Caki2 (cell line): ENCODE measurements around the gene KLHL2. TPM values are rescaled to one million over a fixed set of nuclear protein-coding genes. Genes with fewer than 3 reads are reported as not detected.
"Not testable (repeated sequence)": the region's sequence is repeated elsewhere in the genome, so short reads cannot be mapped to it uniquely, and the experiment has no call there.

Experiments used
- DNase-seq: peaks from one replicate; pipeline ENCODE4 v3.0.0-alpha.2; 2015; ENCODE audit warnings: low read depth
- in situ Hi-C: cut with HindIII; loops from 2 replicates; pipeline ENCODE4 v1.10.0; 2016; ENCODE audit warnings: low sequenced_read_pairs, low pct_unique_long_range_greater_than_20kb, mixed read lengths
- total RNA-seq: library from RNA; depleted of rRNA; stranded (reverse); fragments of >200 nt; shearing (Covaris generic); gene quantifications from 2 replicates; pipeline ENCODE4 v1.2.3, GENCODE V29; 2014; ENCODE audit warnings: low replicate concordance; rRNA removed

Gene KLHL2
- total RNA-seq: 3.5 and 10.1 TPM in 2 replicates

- in situ Hi-C loops: no loop called here
- peak; percentile 72 for DNase-seq
These were observed at the start of gene KLHL2 for GRCh38 chr4:165207431-165208220. Gene KLHL2, plus strand, starts transcription at chr4:165207561. Its CDS starts 316 bp downstream, at chr4:165207877.

GRCh38 chr4:165158762-165159161, 48.6 kb upstream of the KLHL2 start:
- in situ Hi-C loops: no loop called here

GRCh38 chr4:165164257-165164656, 43.1 kb upstream of the KLHL2 start:
- no peak for DNase-seq
- in situ Hi-C loops: no loop called here

More at GRCh38 chr4:165158762-165159161, 48.6 kb upstream of the KLHL2 start:
- DNase-seq: no peak

- DNase-seq, in situ Hi-C loops: not testable (repeated sequence)
These were observed 40.5 kb upstream of the KLHL2 start for GRCh38 chr4:165166872-165167271.

GRCh38 chr4:165167650-165168049, 39.7 kb upstream of the KLHL2 start:
- no peak for DNase-seq

GRCh38 chr4:165170819-165171218, 36.5 kb upstream of the KLHL2 start:
- DNase-seq: no peak
- in situ Hi-C loops: no loop called here

More at GRCh38 chr4:165167650-165168049, 39.7 kb upstream of the KLHL2 start:
- in situ Hi-C loops: no loop called here

- DNase-seq, in situ Hi-C loops: not testable (repeated sequence)
These were observed 31.9 kb upstream of the KLHL2 start for GRCh38 chr4:165175470-165175869.

GRCh38 chr4:165175879-165176278, 31.5 kb upstream of the KLHL2 start:
- in situ Hi-C loops: no loop called here
- DNase-seq: peak; percentile 39

GRCh38 chr4:165177725-165178666, 29.4 kb upstream of the KLHL2 start:
- peak; percentile 8 for DNase-seq
- in situ Hi-C loops: no loop called here

- in situ Hi-C loops: no loop called here
- DNase-seq: no peak
These were observed 23.1 kb upstream of the KLHL2 start for GRCh38 chr4:165184220-165184619.

- in situ Hi-C loops, DNase-seq: not testable (repeated sequence)
These were observed 22.4 kb upstream of the KLHL2 start for GRCh38 chr4:165184998-165185397.

- no peak for DNase-seq
- in situ Hi-C loops: no loop called here
These were observed 21.9 kb upstream of the KLHL2 start for GRCh38 chr4:165185448-165185847.

GRCh38 chr4:165190591-165191347, 16.6 kb upstream of the KLHL2 start:
- in situ Hi-C loops: no loop called here
- DNase-seq: no peak

- in situ Hi-C loops: no loop called here
These were observed 16.1 kb upstream of the KLHL2 start for GRCh38 chr4:165191348-165191656.

GRCh38 chr4:165191814-165192499, 15.4 kb upstream of the KLHL2 start:
- no peak for DNase-seq
- in situ Hi-C loops: no loop called here

More at GRCh38 chr4:165191348-165191656, 16.1 kb upstream of the KLHL2 start:
- DNase-seq: no peak

- no peak for DNase-seq
- in situ Hi-C loops: no loop called here
These were observed 14.9 kb upstream of the KLHL2 start for GRCh38 chr4:165192500-165192898.

- in situ Hi-C loops: no loop called here
- no peak for DNase-seq
These were observed 14.4 kb upstream of the KLHL2 start for GRCh38 chr4:165192956-165193355.

GRCh38 chr4:165194368-165194767, 13.0 kb upstream of the KLHL2 start:
- in situ Hi-C loops: no loop called here
- DNase-seq: no peak
